ENCODE measurements around the gene CDKAL1.

DNA sequence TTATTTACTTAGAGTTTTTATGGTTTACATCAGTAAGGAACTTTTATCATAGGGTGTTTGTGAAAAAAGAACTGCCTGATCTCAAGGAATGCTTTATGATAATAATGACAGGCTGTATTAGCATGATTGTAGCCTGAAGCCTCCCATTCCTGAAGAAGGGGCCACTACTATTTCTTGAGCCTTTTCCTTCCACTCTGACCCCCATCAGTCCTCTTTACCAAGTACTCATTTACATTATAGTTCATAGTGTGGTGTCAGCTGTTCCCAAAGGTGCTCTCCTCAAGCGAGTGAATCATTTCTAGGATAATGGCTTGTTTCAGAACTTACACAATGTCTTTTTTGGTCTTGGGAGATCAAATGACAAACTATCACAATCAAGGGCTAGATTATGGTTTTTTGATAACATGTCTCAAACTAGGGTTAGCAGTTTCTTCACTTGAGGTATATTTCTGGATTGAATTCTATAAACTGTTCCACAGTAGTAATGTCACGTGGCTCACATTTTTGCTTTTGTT, 283.6 kb downstream of the CDKAL1 start:
- no peak for TF ChIP-seq GATA2 (IDR thresholded peaks at IDR 0.05; ENCODE audit: low read depth, low read length)
- no peak for TF ChIP-seq GATA3 (IDR thresholded peaks at IDR 0.05; ENCODE audit: low read depth, low read length)

Data from SH-SY5Y (cell line).